Posterior vena cava (tissue), 2 donors: Measurements from ENCODE around the gene PFDN5. TPM values are rescaled to one million over a fixed set of nuclear protein-coding genes. Genes with fewer than 3 reads are reported as not detected.

Experiments
- DNase-seq: peaks from one replicate; pipeline ENCODE4 v3.0.0-alpha.2; 2020; ENCODE audit warnings: low spot score
- intact Hi-C, 2 donors: fragments of 100-400 bp; cut with DNase I; formaldehyde crosslinking; loops; one replicate each; pipeline versions ENCODE4 v1.14.1 to v1.14.2; 2022 to 2023
- long read RNA-seq, 2 donors: library from polyadenylated mRNA; unstranded; transcript quantifications; one replicate each; pipeline ENCODE4 v2.0.0, GENCODE V29; 2020 to 2021
- total RNA-seq, 2 donors: library from RNA; stranded (reverse); fragmentation: NEBNext Ultra II Directional; extraction: Animal tissue kit (Norgen Biotek cat#: 25700); gene quantifications; one replicate each; pipeline ENCODE4 v1.2.1, GENCODE V29; 2021
- donor health status: DM: yes; HTN: yes; CAD: no.
- donor health status: DM: yes; HTN: yes; CAD: no.

The PFDN5 gene
- 100 to 1,000 TPM; 473 to 486 TPM for total RNA-seq
- long read RNA-seq, donor 1, transcript PFDN5-214 (6 exons, 847 nt), result major isoform, 56 of 71 reads
- long read RNA-seq, donor 1, transcript PFDN5-203 (4 exons, 478 nt), result minor isoform, 5 of 71 reads
- long read RNA-seq, donor 1, partial matches to known transcripts, result 0 of 71 reads
- long read RNA-seq, donor 1, other reads (novel, unspliced or antisense), result 8 of 71 reads
- long read RNA-seq, donor 2, transcript PFDN5-203 (4 exons, 478 nt), result minor isoform, 6 of 196 reads
- long read RNA-seq, donor 2, transcript PFDN5-214 (6 exons, 847 nt), result major isoform, 154 of 196 reads
- long read RNA-seq, donor 2, partial matches to known transcripts, result 0 of 196 reads
- long read RNA-seq, donor 2, other reads (novel, unspliced or antisense), result 34 of 196 reads

GRCh38 chr12:53295070-53295890 lies at the start of gene PFDN5:
TSS of gene PFDN5 (plus strand) at chr12:53295542. CDS start at chr12:53295568, 26 bp downstream.
- intact Hi-C loops, result no loop called here
- peak; percentile 97 for DNase-seq

GRCh38 chr12:53251477-53252348 lies 43.6 kb upstream of the PFDN5 start:
- intact Hi-C loops, result loop anchor here in 1 of 2 donors (5.0 kb wide), 2 partner anchors 39 to 41 kb away; no protein-coding TSS in a partner anchor
- peak; percentile 92 for DNase-seq

- intact Hi-C loops, result loop anchor here in 1 of 2 donors (5.0 kb wide), 2 partner anchors 40 kb away; no protein-coding TSS in a partner anchor
- no peak for DNase-seq
Measured at GRCh38 chr12:53252349-53252916, 42.9 kb upstream of the PFDN5 start.

DNA sequence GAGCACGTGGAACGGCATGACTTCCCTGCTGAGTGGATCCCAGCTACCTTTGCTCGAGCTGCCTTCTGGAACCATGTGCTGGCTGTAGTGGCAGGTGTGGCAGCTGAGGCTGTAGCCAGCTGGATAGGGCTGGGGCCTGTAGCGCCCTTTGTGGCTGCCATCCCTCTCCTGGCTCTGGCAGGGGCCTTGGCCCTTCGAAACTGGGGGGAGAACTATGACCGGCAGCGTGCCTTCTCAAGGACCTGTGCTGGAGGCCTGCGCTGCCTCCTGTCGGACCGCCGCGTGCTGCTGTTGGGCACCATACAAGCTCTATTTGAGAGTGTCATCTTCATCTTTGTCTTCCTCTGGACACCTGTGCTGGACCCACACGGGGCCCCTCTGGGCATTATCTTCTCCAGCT lies 42.0 kb upstream of the PFDN5 start:
- intact Hi-C loops, result loop anchor here in 1 of 2 donors (5.0 kb wide), 2 partner anchors 39 to 41 kb away; no protein-coding TSS in a partner anchor
- no peak for DNase-seq

- no peak for DNase-seq
- intact Hi-C loops, result loop anchor here in 1 of 2 donors (5.0 kb wide), 2 partner anchors 37 to 43 kb away; no protein-coding TSS in a partner anchor
Measured at GRCh38 chr12:53254816-53255545, 40.4 kb upstream of the PFDN5 start.

GRCh38 chr12:53255996-53256395 lies 39.3 kb upstream of the PFDN5 start:
- intact Hi-C loops, result no loop called here
- DNase-seq, result no peak

DNA sequence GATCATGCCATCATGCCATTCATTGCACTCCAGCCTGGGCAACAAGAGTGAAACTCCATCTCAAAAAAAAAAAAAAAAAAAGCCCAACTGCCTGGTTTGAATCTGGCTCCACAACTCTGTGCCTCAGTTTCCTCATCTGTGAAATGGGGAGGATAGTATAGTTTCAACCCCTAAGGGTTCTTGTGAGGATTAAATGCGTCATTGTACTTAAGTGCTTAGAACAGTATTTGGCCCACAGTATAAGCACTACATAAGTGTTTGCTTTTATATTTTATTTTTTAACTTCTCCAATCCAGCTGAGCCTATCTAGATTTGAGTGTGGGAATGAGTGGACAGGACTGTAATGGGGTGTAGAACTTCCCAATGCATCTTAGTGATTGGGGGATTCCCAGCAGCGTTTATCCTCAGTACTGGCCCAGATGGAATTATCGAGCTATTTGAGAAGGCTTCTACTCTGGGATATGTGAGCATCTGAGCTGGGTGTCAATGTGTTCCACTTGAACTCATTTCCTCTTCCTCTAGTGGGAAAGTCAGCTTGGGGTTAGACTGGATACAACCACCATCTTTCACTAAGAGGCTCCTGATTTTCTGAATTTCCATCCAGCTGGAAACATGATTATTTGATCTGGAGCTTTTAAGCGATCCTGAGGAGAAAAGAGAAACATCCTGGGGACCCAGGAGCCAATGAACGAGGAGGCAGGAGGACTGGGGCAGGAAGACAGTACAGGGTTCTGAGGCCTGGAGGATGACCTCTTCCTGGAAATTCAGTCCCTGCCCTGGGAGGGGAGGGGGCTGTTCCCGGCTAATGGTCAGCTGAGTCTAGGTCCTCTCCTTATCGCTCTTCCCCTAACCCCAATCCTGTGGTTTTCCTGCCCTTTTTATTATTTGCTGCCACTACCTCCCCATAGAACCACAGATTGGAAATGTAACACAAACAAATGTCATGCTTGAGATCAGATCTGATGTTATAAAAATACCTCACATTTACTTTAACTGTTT lies 36.5 kb upstream of the PFDN5 start:
- DNase-seq, result no peak
- intact Hi-C loops, result no loop called here

GRCh38 chr12:53259891-53260290 lies 35.5 kb upstream of the PFDN5 start:
- intact Hi-C loops, result no loop called here
- DNase-seq, result no peak

DNA sequence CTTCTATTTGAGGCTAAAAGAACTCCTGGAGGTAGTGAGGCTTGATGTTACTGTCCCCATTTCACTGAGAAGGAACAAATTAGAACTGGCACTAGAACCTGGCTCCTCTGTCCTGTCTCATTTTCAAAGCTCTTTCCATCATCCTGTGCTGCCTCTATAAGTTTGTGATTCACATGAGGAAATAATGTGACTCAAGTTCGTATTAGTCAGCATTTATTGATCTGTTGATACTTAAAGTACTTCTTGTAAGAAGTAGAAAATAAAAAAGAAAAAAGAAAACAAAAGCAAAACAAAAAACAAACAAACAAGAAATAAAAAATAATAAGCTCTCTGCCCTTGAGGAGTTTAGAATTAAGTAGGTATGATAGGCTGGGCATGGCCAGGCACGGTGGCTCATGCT lies 29.6 kb upstream of the PFDN5 start:
- intact Hi-C loops, result no loop called here
- no peak for DNase-seq

DNA sequence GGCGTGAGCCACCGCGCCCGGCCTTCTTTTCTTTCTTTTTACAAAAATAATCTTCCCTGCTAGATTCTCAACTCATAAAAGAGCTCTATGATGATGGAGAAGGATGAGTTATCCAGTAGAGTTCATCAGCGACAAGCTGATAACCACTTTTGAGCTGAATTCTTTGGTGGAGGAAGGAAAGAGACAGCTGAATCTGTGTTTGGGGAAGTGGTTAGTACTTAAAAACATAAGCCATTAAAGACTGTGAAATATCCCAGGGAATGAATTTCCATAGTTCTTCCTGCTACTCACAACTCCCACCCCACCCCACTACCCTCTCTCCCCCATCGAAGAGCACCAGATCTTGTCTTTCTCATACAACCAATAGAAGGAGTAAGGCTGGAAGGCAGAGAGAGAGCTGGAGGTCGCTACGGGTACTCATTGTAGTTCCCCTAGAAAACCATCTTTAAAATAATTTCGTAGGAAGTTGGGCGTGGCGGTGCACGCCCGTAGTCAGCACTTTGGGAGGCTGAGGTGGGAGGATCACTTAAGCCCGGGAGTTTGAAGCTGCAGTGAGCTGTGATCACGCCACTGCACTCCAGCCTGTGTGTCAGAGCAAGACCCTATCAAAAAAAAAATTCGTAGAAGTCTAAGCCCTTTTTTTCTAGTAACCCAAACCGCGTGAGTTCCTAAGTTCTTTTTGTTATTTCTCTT lies 27.9 kb upstream of the PFDN5 start:
- no peak for DNase-seq
- intact Hi-C loops, result no loop called here

- DNase-seq, result peak; percentile 88
- intact Hi-C loops, result no loop called here
Measured at GRCh38 chr12:53267999-53268629, 27.2 kb upstream of the PFDN5 start, which contains the start of gene ESPL1. TSS of gene ESPL1 (plus strand) at chr12:53268299. CDS start at chr12:53268767, 468 bp downstream.

GRCh38 chr12:53268630-53269562 lies 26.4 kb upstream of the PFDN5 start:
- intact Hi-C loops, result no loop called here
- no peak for DNase-seq

DNA sequence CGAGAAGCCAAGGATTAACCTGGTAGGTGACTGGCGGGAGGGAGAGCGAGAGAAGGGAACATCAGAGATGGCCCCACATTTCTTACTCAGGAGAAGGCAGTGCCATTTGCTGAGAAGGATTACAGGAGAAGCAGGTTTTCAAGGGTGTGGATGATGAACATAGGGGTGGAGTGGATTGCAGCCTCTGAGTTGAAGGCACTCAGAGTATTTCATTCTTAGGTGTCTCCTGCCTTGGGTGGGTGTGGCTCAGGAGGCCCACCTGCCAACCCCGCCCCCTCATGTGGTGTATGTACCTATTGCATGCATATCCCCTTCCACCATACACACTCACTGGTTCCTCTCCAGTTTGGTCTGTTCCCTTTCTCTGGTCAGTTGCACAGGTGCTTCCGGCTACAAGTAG lies 20.9 kb upstream of the PFDN5 start:
- intact Hi-C loops, result no loop called here
- no peak for DNase-seq

DNA sequence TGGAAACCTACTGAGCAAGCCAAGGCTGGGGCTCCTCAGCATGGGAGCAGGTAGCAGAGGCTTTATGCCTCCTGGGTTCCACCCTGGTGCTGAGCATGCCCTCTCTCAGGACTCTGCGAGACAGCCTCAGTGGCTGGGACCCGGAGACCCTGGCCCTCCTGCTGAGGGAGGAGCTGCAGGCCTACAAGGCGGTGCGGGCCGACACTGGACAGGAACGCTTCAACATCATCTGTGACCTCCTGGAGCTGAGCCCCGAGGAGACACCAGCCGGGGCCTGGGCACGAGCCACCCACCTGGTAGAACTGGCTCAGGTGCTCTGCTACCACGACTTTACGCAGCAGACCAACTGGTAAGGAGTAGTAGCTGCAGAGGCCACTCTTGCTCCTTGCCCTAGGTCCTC lies 18.8 kb upstream of the PFDN5 start:
- intact Hi-C loops, result no loop called here
- no peak for DNase-seq

- intact Hi-C loops, result no loop called here
- DNase-seq, result no peak
Measured at GRCh38 chr12:53277981-53278380, 17.4 kb upstream of the PFDN5 start.
